Measurements from ENCODE around the gene KCTD3. TPM values are rescaled to one million over a fixed set of nuclear protein-coding genes. Genes with fewer than 3 reads are reported as not detected.

The KCTD3 gene
- total RNA-seq, 1 experiment from 2014 or later = 46.7 TPM

DNA sequence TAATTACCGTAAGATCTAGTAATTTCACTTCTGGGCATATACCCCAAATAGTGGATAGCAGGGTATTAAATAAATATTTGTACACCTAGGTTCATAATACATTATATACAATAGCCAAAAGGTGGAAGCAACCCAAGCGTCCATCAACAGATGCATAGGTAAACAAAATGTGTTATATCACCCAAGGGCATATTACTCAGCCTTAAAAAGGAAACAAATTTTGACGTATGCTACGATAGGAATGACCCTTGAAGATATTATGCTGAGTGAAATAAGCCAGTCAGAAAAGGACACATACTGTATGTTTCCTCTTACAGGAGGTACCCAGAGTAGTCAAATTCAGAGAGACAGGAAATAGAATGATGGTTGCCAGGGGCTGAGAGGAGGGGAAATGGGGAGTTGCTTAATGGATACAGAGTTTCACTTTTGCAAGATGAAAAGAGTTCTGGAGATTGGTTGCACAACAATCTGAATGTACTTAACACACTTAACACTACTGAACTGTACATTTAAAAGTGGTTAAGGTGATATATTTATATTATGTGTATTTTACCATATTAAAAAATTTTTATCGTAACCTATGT is 36.6 kb upstream of the KCTD3 start:
- intact Hi-C loops (cut with micrococcal nuclease) = no loop called here
- TF ChIP-seq ZNF274 (IDR thresholded peaks at IDR 0.05; ENCODE audit: low read depth, low read length) = no peak
- TF ChIP-seq CEBPB (IDR thresholded peaks at IDR 0.05; ENCODE audit: low read depth) = no peak
- no peak for TF ChIP-seq ELF1 (IDR thresholded peaks at IDR 0.05; ENCODE audit: borderline replicate concordance, low read depth)
- no peak for TF ChIP-seq RAD21 (IDR thresholded peaks at IDR 0.05; ENCODE audit: low read depth)
- TF ChIP-seq, protein P1, sequence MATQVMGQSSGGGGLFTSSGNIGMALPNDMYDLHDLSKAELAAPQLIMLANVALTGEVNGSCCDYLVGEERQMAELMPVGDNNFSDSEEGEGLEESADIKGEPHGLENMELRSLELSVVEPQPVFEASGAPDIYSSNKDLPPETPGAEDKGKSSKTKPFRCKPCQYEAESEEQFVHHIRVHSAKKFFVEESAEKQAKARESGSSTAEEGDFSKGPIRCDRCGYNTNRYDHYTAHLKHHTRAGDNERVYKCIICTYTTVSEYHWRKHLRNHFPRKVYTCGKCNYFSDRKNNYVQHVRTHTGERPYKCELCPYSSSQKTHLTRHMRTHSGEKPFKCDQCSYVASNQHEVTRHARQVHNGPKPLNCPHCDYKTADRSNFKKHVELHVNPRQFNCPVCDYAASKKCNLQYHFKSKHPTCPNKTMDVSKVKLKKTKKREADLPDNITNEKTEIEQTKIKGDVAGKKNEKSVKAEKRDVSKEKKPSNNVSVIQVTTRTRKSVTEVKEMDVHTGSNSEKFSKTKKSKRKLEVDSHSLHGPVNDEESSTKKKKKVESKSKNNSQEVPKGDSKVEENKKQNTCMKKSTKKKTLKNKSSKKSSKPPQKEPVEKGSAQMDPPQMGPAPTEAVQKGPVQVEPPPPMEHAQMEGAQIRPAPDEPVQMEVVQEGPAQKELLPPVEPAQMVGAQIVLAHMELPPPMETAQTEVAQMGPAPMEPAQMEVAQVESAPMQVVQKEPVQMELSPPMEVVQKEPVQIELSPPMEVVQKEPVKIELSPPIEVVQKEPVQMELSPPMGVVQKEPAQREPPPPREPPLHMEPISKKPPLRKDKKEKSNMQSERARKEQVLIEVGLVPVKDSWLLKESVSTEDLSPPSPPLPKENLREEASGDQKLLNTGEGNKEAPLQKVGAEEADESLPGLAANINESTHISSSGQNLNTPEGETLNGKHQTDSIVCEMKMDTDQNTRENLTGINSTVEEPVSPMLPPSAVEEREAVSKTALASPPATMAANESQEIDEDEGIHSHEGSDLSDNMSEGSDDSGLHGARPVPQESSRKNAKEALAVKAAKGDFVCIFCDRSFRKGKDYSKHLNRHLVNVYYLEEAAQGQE (IDR thresholded peaks at IDR 0.05; ENCODE audit: low read depth) = no peak
- TF ChIP-seq SP1 (IDR thresholded peaks at IDR 0.05; ENCODE audit: low read depth) = no peak
- no peak for TF ChIP-seq FOSL1 (IDR thresholded peaks at IDR 0.05; ENCODE audit: low read depth)
- TF ChIP-seq SRF (IDR thresholded peaks at IDR 0.05; ENCODE audit: low read depth) = no peak
- TF ChIP-seq, protein P2, sequence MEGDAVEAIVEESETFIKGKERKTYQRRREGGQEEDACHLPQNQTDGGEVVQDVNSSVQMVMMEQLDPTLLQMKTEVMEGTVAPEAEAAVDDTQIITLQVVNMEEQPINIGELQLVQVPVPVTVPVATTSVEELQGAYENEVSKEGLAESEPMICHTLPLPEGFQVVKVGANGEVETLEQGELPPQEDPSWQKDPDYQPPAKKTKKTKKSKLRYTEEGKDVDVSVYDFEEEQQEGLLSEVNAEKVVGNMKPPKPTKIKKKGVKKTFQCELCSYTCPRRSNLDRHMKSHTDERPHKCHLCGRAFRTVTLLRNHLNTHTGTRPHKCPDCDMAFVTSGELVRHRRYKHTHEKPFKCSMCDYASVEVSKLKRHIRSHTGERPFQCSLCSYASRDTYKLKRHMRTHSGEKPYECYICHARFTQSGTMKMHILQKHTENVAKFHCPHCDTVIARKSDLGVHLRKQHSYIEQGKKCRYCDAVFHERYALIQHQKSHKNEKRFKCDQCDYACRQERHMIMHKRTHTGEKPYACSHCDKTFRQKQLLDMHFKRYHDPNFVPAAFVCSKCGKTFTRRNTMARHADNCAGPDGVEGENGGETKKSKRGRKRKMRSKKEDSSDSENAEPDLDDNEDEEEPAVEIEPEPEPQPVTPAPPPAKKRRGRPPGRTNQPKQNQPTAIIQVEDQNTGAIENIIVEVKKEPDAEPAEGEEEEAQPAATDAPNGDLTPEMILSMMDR (IDR thresholded peaks at IDR 0.05 in 2 of 3, conservative IDR thresholded peaks at IDR 0.05 in 1 of 3; ENCODE audit: borderline replicate concordance in 1 of 3, insufficient read depth in 1 of 3, low read depth in 2 of 3, low read length in 2 of 3) = no peak
- no peak for TF ChIP-seq POLR2AphosphoS5 (IDR thresholded peaks at IDR 0.05; ENCODE audit: low read depth, low read length)
- TF ChIP-seq, protein P3, sequence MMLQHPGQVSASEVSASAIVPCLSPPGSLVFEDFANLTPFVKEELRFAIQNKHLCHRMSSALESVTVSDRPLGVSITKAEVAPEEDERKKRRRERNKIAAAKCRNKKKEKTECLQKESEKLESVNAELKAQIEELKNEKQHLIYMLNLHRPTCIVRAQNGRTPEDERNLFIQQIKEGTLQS (IDR thresholded peaks at IDR 0.05) = no peak
- no peak for TF ChIP-seq SIN3A (IDR thresholded peaks at IDR 0.05; ENCODE audit: low read depth)
- Histone ChIP-seq H3K79me2 (ENCODE audit: insufficient read depth, low read length) (no peaks in the 10 kb centered on the region), H3K27me3 (ENCODE audit: insufficient read depth, low read length) (no peaks in the 10 kb centered on the region), H3K9ac (ENCODE audit: low read length) (no peak overlapping the region), H3K9me2 (ENCODE audit: insufficient read depth) (no peaks in the 10 kb centered on the region), H4K20me1 (ENCODE audit: insufficient read depth) (no peaks in the 10 kb centered on the region), H3K9me3 (ENCODE audit: control insufficient read depth in 1 of 2, insufficient read depth in 1 of 2, low read depth in 1 of 2, low read length in 2 of 2) (no peaks in the 10 kb centered on the region), H3K4me2 (ENCODE audit: low read length) (no peak overlapping the region), H3K4me1 (ENCODE audit: control insufficient read depth in 1 of 2, insufficient read depth in 2 of 2, low read length in 2 of 2) (no peaks in the 10 kb centered on the region), H2AFZ (ENCODE audit: low read depth, low read length, poor library complexity, severe bottlenecking) (no peak overlapping the region), H3K27ac (ENCODE audit: low read depth, low read length) (no peak overlapping the region), H3K36me3 (ENCODE audit: control insufficient read depth in 1 of 2, insufficient read depth in 2 of 2, low read length in 2 of 2) (no peaks in the 10 kb centered on the region), H3K4me3 (replicated peaks in 1 of 2; ENCODE audit: low read depth in 1 of 2, low read length in 2 of 2) (no peak overlapping the region)
- RAD21 ChIA-PET (ENCODE audit: low non-redundant PET in 1 of 2, low total read pairs in 2 of 2, uncharacterized antibody in 2 of 2, unreplicated experiment in 2 of 2) = no interaction called here
- POLR2A ChIA-PET = no interaction called here
- CTCF ChIA-PET = no interaction called here
- DNase-seq (ENCODE audit: low read depth, low spot score) (no peak), ATAC-seq (no peak)
- BruUV-seq (replicated peaks) = no TSS peak
